Mesenchymal stem cell (in vitro differentiated cells and primary cell): ENCODE results near the gene SLC29A2.

ENCODE experiments used
- DNase-seq: peaks from one replicate; pipeline ENCODE4 v3.0.0-alpha.2; 2013
- H2AFZ ChIP-seq: one replicate; pipeline ENCODE4 v1.6.1; 2013; ENCODE audit warnings: low read depth, mild to moderate bottlenecking, control low read depth, inconsistent platforms, low read length, moderate library complexity
- H2AK5ac ChIP-seq: 2 replicates; pipeline ENCODE4 v1.6.1; 2013; ENCODE audit warnings: low read length, moderate library complexity, mild to moderate bottlenecking, inconsistent platforms; ENCODE audit not compliant: severe bottlenecking
- H2BK120ac ChIP-seq: one replicate; pipeline ENCODE4 v1.6.1; 2013; ENCODE audit warnings: low read depth, mild to moderate bottlenecking, inconsistent platforms, low read length, moderate library complexity
- H2BK12ac ChIP-seq, 2 experiments: one replicate each; pipeline ENCODE4 v1.6.1; 2013; ENCODE audit warnings: inconsistent platforms in 2 of 2, low read length in 2 of 2, mild to moderate bottlenecking in 2 of 2, moderate library complexity in 2 of 2, control low read depth in 1 of 2
- H2BK15ac ChIP-seq: one replicate; pipeline ENCODE4 v1.6.1; 2013; ENCODE audit warnings: mild to moderate bottlenecking, low read depth, inconsistent platforms; ENCODE audit not compliant: poor library complexity, severe bottlenecking
- H2BK5ac ChIP-seq: 2 replicates; pipeline ENCODE4 v1.6.1; 2013; ENCODE audit warnings: low read depth, mild to moderate bottlenecking, low read length, control low read depth, inconsistent platforms; ENCODE audit not compliant: poor library complexity, severe bottlenecking
- H3K14ac ChIP-seq, 2 experiments: one replicate each; pipeline ENCODE4 v1.6.1; 2013; ENCODE audit warnings: inconsistent platforms in 2 of 2, low read length in 2 of 2, control low read depth in 1 of 2, mild to moderate bottlenecking in 1 of 2, moderate library complexity in 1 of 2
- H3K18ac ChIP-seq, 2 experiments: one replicate each; pipeline ENCODE4 v1.6.1; 2013; ENCODE audit warnings: inconsistent platforms in 2 of 2, low read length in 2 of 2, control low read depth in 1 of 2, low read depth in 1 of 2, mild to moderate bottlenecking in 1 of 2
- H3K23ac ChIP-seq, 2 experiments: one replicate each; pipeline ENCODE4 v1.6.1; 2013; ENCODE audit warnings: inconsistent platforms in 2 of 2, low read length in 2 of 2, mild to moderate bottlenecking in 2 of 2, moderate library complexity in 2 of 2, control low read depth in 1 of 2
- H3K27ac ChIP-seq: 2 replicates; pipeline ENCODE4 v1.5.1; 2013; ENCODE audit warnings: mild to moderate bottlenecking, moderate library complexity, low read length, control low read depth, inconsistent platforms; ENCODE audit not compliant: poor library complexity, severe bottlenecking
- H3K27me3 ChIP-seq, 2 experiments: 2 replicates each; pipeline versions ENCODE4 v1.6.1 to v1.7.0; 2013; ENCODE audit warnings: low read length in 2 of 2, mild to moderate bottlenecking in 2 of 2, moderate library complexity in 2 of 2, control low read depth in 1 of 2, inconsistent platforms in 1 of 2; ENCODE audit not compliant: control insufficient read depth in 1 of 2, insufficient read depth in 1 of 2
- H3K36me3 ChIP-seq, 2 experiments: 2 replicates each; pipeline versions ENCODE4 v1.6.1 to v1.7.0; 2013; ENCODE audit warnings: low read length in 2 of 2, control low read depth in 1 of 2, inconsistent platforms in 1 of 2, low read depth in 1 of 2, mild to moderate bottlenecking in 1 of 2; ENCODE audit not compliant: insufficient read depth in 2 of 2, control insufficient read depth in 1 of 2
- H3K4ac ChIP-seq, 2 experiments: one replicate each; pipeline ENCODE4 v1.6.1; 2013; ENCODE audit warnings: inconsistent platforms in 2 of 2, low read length in 2 of 2, mild to moderate bottlenecking in 2 of 2, moderate library complexity in 2 of 2, control low read depth in 1 of 2, low read depth in 1 of 2
- H3K4me1 ChIP-seq: 2 replicates; pipeline ENCODE4 v1.6.1; 2013; ENCODE audit warnings: low read depth, low read length, control low read depth; ENCODE audit not compliant: control insufficient read depth, insufficient read depth
- H3K4me2 ChIP-seq: 2 replicates; pipeline ENCODE4 v1.6.1; 2013; ENCODE audit warnings: low read length, mild to moderate bottlenecking, inconsistent platforms; ENCODE audit not compliant: poor library complexity, severe bottlenecking
- H3K4me3 ChIP-seq, 2 experiments: 2 replicates each; pipeline versions ENCODE4 v1.5.1 to v1.7.0; 2013; ENCODE audit warnings: low read length in 2 of 2, mild to moderate bottlenecking in 2 of 2, control low read depth in 1 of 2, low read depth in 1 of 2; ENCODE audit not compliant: insufficient read depth in 1 of 2
- H3K79me1 ChIP-seq: replicated peaks from 2 replicates; pipeline ENCODE4 v1.6.1; 2013; ENCODE audit warnings: mild to moderate bottlenecking, control low read depth, low read length, inconsistent platforms; ENCODE audit not compliant: poor library complexity, severe bottlenecking
- H3K9ac ChIP-seq: 2 replicates; pipeline ENCODE4 v1.7.0; 2013; ENCODE audit warnings: mild to moderate bottlenecking, low read length, moderate library complexity
- H3K9me3 ChIP-seq: 2 replicates; pipeline ENCODE4 v1.7.0; 2013; ENCODE audit warnings: mild to moderate bottlenecking, low read length; ENCODE audit not compliant: control insufficient read depth
- H4K8ac ChIP-seq: one replicate; pipeline ENCODE4 v1.6.1; 2013; ENCODE audit warnings: inconsistent platforms, mild to moderate bottlenecking, low read length, moderate library complexity
- H4K91ac ChIP-seq: one replicate; pipeline ENCODE4 v1.6.1; 2013; ENCODE audit warnings: mild to moderate bottlenecking, low read length, inconsistent platforms
- WGBS: methylation state at CpG from one replicate; pipeline ENCODE4 v1.1.7; 2013; ENCODE audit warnings: mixed read lengths; 5-methylcytosine and 5-hydroxymethylcytosine counted together

The SLC29A2 gene

GRCh38 chr11:66346476-66347424 is 24.8 kb downstream of the SLC29A2 start:
- Histone ChIP-seq H3K4me3 (peak overlapping the region; percentile 80 to 95), H3K36me3 (peaks cover 6 to 14% of the 10 kb centered on the region in 2 experiments), H3K18ac (peak overlapping the region; percentile 72 to 91), H3K9ac (peak overlapping the region; percentile 98), H3K4me1 (peaks cover 31% of the 10 kb centered on the region), H2BK12ac (peak overlapping the region in 1 of 2 experiments; percentile 72), H3K14ac (peak overlapping the region in 1 of 2 experiments; percentile 92), H3K9me3 (no peaks in the 10 kb centered on the region), H3K27ac (peak overlapping the region; percentile 21), H2AK5ac (no peak overlapping the region), H2AFZ (peak overlapping the region; percentile 74), H3K23ac (peak overlapping the region in 1 of 2 experiments; percentile 16), H2BK5ac (no peak overlapping the region), H3K4me2 (peak overlapping the region; percentile 84), H3K79me1 (peaks cover 17% of the 10 kb centered on the region), H2BK15ac (peak overlapping the region; percentile 73), H2BK120ac (no peak overlapping the region), H4K91ac (peak overlapping the region; percentile 59), H3K27me3 (no peaks in the 10 kb centered on the region), H4K8ac (peak overlapping the region; percentile 74), H3K4ac (peak overlapping the region; percentile 6 to 92)
- WGBS: 39% methylated on average over 68 of the region's 68 CpGs
- no peak for DNase-seq

GRCh38 chr11:66345316-66345649 is 26.3 kb downstream of the SLC29A2 start:
- H3K18ac ChIP-seq: peak overlapping the region; percentile 58 to 61
- H4K8ac ChIP-seq: peak overlapping the region; percentile 99
- no peak overlapping the region for H2BK120ac ChIP-seq
- no peak overlapping the region for H2BK5ac ChIP-seq
- peak overlapping the region; percentile 63 for H4K91ac ChIP-seq
- H3K36me3 ChIP-seq: peaks cover 21 to 29% of the 10 kb centered on the region in 2 experiments
- H3K9me3 ChIP-seq: no peaks in the 10 kb centered on the region
- no peak overlapping the region for H2BK12ac ChIP-seq
- no peak overlapping the region for H2AK5ac ChIP-seq
- H3K14ac ChIP-seq: peak overlapping the region in 1 of 2 experiments; percentile 29
- no peaks in the 10 kb centered on the region for H3K27me3 ChIP-seq
- no peak for DNase-seq
- H3K4me1 ChIP-seq: peaks cover 37% of the 10 kb centered on the region
- H3K4ac ChIP-seq: peak overlapping the region; percentile 42 to 54
- peak overlapping the region; percentile 57 for H3K27ac ChIP-seq
- peak overlapping the region; percentile 47 to 95 for H3K4me3 ChIP-seq
- H3K4me2 ChIP-seq: peak overlapping the region; percentile 90
- peaks cover 30% of the 10 kb centered on the region for H3K79me1 ChIP-seq
- no peak overlapping the region for H3K23ac ChIP-seq
- WGBS: 32% methylated on average over 7 of the region's 7 CpGs
- peak overlapping the region; percentile 67 for H2AFZ ChIP-seq
- no peak overlapping the region for H2BK15ac ChIP-seq
- H3K9ac ChIP-seq: peak overlapping the region; percentile 98

- Histone ChIP-seq H2BK5ac (no peak within 1 kb of the TSS), H3K23ac (no peak within 1 kb of the TSS), H3K4ac (peak within 1 kb of the TSS; percentile 68 to 71), H3K79me1 (peaks cover 35% of the 10 kb centered on the region), H2BK12ac (no peak within 1 kb of the TSS), H3K9ac (peak within 1 kb of the TSS; percentile 98), H3K36me3 (peaks cover 26 to 34% of the 10 kb centered on the region in 2 experiments), H4K91ac (peak within 1 kb of the TSS; percentile 63), H3K18ac (peak within 1 kb of the TSS; percentile 75 to 87), H3K27ac (peak within 1 kb of the TSS; percentile 69), H2BK15ac (no peak within 1 kb of the TSS), H3K14ac (peak within 1 kb of the TSS in 1 of 2 experiments; percentile 68), H3K4me3 (peak within 1 kb of the TSS; percentile 94 to 95), H4K8ac (peak within 1 kb of the TSS; percentile 99), H3K4me2 (peak within 1 kb of the TSS; percentile 90), H2AFZ (peak within 1 kb of the TSS; percentile 67), H2AK5ac (peak within 1 kb of the TSS; percentile 87), H3K27me3 (no peaks in the 10 kb centered on the region), H2BK120ac (no peak within 1 kb of the TSS), H3K9me3 (no peaks in the 10 kb centered on the region), H3K4me1 (peaks cover 37% of the 10 kb centered on the region)
- DNase-seq: peak; percentile 98
- under 1% methylated on average over 59 of the region's 59 CpGs for WGBS
Observed at GRCh38 chr11:66344550-66345315, 26.8 kb downstream of the SLC29A2 start, which contains the start of gene BRMS1. Gene BRMS1 (minus strand): TSS chr11:66345104. CDS start chr11:66342234, 2,870 bp downstream.
